HG03469 (cell line): ENCODE data around the gene SDSL.

Experiments used
- ATAC-seq: cut with Tn5 transposase; IDR thresholded peaks from one replicate; pipeline ENCODE4 v1.9.1; 2021; ENCODE audit warnings: mild to moderate bottlenecking, moderate library complexity, moderate number of reproducible peaks; ENCODE audit not compliant: unreplicated experiment

The SDSL gene

DNA sequence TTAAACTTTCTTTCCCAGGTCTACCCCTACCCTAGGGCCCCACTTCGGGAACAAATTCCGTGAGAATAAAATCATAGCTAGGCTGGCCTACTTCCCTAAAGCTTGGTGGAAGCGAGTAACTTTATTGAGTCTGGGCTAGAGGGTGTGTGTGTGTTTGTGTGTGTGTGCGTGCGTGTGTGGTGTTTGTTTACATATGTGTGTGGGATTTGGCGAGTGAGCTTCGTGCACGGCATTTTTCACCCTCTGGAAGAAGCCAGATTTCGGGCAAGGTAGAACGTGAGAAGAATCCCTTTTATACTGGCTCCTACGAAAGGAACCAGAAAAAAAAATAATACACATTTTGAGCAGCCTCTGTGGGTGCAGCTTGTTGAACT, 57.0 kb downstream of the SDSL start:
- ATAC-seq, result no peak

DNA sequence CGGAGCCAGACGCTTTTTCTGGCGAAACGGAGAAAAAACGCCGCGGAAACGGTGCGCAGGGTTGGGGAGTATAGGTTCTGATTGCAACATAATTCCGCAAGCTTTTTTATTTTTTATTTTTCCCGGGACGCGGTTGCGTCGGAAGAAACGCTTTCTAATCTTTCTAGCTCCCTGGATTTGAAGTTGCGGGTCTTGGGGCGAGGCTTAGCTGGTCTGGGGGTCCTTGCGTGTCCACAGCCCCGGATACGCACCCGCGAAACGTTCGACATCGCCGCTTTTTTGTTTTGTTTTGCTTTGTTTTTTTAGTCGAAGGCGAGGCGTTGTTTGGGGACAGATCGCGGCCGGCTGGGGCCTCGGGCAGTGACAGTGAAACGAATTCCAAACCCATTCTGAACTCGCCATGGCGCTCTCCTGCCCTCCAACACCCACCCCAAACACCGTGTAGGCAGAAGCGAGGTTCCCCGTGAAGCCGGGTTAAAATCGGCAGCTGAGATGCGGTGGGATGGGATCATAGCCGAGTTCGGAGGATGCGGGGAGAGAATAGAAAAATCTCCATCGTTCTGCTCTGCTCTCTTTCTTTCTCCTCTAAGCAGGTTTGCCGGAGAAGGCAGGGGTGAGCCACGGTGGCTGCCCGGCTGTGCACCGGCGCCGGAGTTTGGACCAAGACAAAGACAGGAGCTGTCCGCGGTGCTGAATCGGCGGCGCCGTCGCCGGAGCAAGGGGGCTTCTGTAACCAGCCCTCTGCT, 57.6 kb downstream of the SDSL start:
- no peak for ATAC-seq

DNA sequence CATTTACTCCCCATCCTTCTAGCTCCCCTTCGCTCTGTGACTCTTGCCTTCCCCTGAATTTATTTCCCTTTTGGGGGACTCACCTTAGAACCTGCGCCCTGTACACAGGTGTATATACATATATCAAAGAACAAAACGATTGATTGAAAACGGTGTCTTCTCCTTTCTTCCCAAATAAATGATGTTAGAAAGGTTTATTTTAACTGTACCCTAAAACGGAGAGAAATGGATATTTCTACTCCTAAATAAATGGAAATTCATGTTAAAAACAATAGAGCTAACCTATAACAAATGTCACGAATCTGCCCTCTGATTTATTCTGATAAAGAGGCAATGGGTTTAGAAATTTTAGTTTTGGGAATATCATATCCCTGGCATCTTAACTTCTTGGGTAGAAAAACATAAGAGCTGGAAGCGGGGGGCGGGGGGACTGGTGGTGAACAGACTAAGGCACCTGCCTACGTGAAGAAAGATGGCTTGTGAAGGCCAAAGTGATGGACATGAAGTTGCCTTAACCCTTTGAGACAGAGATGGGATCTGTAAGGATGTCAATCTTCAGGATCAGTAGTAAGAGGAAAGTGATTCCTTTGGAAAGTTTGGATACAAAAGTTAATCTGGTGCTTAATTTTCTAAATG, 58.3 kb downstream of the SDSL start:
- ATAC-seq, result no peak

DNA sequence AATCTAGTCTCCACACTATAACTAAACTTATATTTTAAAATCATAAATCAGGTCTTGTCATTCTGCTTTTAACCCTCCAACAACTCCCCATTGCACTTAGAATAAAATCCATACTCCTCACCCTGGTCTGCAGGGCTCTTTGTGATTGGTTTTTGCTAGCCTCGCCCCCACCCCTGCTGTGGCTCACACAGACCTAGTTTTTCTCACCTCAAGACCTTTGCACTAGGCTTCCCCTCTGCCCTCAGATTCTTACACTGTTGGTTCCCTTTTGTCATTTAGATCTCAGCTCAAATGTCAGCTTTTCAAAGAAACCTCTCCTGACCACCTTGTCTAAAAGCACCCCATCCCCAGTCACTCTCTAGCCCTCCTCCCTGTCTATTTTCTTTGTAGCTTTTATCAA, 60.2 kb downstream of the SDSL start:
- ATAC-seq, result no peak

DNA sequence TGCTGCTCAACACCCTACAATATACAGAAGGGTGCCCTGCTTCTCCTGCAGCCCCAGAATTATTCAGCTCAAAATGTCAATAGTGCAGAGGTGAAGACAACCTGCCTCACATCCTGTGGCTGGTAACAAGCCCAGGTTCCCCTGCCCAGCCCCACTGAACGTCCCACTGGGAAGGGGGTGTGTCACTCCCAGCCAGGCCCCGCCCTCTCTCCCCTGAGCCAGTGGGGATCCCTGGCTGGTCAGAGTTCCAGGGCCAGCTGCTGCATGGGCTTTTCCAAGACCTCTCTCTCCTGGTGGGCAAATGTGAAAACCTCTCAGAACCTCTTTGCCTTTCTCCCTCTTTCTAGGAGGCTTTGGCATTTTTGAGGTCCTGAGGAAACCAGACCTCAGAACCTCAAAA, 63.1 kb downstream of the SDSL start:
- ATAC-seq, result no peak

DNA sequence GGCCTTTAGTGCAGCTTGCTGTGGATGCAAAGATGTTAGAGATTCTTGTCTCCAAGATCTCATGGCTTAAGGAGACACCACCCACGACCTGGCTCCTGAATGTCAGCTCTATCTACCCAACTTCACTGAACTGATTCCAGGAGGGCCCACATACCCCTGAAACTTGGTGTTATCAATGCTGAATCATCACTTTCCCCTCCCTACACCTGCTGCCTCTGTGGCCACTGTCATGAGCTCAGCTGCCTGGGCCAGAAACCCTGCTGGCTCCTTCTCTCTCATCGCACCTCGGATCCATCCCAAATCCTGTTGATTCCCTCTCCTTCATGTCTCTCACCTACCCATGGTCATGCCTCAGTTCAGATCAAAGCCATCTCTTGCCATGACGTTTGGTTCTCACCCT, 64.5 kb downstream of the SDSL start:
- no peak for ATAC-seq
